ENCODE data around the gene NAP1L4.

The NAP1L4 gene

DNA sequence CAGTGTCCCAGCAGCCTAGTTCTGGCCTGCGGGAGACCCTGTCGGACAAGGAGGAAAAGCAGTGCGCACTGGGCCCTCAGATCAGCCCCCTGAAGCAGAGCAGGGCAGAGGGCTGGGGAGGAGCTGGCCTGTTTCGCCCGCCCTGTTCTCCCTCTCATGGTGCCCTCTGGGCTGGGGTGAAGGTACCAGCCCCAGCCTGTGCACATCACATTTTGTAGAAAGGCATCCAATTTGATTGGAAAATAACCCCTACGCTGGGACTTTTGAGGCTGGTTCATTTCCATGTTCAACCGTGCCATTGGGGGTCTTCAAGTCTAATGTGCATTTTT, 832 bp upstream of the NAP1L4 start:
- no peak for DNase-seq

DNA sequence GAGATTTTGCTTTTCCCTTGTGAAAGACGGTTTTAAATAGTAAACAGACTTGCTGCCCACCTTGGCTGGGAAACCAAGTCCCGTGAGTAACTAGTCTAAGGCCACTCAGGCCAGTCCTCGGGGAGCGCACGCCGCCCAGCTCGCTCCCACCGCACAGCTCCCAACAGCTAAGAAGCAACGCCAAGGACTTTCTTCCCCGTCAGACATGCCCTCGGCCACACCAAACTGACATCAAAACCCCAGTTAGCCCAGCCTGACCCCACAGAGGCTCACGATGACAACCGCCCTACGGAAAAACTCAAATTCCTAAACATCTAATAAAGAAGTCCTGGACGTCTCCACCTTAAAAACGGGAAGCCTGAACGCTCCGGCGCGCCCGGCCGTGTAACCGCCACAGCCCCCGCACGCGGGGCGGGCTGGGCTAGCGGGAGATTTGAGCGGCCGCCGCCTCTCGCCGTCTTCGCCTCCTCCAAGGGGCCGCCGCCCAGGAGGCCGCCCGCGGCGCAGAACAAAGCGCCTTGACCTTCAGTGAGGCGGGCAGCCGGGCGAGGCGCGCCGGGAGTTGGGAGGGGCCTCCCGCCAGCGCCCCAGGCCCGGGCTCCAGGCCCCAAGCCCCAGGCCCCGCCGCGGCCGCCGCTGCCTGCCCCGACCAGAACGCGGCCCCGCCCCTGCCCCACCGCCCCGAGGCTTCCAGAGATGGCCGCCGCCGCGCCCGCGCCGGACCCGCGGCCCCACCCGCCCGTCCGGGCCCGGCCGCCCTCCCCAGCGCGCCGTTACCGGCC, 486 bp downstream of the NAP1L4 start:
- no peak for DNase-seq

DNA sequence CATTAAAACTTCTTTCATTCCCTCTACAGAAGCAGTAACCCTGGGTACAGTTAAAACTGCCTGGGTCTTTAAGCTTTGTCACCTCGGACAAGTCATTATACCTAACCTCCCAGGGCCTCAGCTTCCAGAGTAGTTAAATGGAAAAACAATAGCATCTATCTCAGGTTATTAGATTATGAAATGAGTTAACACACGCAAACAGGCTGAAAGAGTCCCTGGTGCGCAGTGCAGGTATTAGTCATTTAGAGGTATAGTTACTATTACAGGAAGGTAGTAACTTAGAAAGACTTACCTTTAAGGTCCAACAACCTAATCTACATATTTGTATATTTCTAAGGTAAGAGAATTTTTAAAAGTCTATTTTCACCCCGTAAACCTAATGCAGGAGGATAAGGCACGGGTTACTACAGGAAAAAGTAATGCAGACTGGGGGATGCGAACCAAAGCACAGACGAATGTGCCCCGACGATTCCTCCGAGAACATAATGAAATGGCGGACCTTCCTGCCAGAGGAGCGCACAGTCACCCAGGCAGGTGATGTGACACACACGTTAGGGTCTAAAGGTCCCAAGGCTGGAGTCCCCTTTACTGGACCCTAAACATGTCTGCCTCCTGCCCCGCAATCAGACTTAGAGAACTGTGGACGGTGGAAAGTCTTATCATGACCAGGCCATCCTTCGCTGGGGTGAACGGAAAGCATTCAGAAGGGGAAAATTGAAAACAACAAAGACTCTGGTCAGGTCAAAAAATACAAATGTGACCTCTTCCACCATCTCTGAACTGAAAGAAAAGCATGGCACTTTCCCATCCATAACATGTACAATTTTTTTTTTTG, 1.3 kb downstream of the NAP1L4 start:
- peak; percentile 24 to 42 for DNase-seq

DNA sequence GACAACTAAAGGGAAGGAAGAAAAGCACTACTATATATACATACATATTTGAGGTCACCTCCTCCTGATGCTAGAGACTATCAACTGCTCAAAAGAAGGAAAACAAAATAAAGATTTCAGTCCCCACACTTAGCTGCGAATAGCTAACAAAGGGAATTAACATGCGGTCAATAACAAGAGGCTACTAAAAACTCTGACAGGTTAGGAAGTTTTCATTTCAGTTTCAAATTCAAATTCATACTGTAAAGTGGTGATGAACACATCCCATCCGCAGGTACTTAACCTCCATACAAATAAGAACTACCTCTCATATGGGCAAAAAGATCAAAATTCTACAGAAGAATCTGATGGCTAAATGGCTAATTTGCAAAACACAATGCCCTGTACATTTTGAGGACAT, 2.6 kb downstream of the NAP1L4 start:
- DNase-seq = peak in 1 of 2 donors; percentile 36

DNA sequence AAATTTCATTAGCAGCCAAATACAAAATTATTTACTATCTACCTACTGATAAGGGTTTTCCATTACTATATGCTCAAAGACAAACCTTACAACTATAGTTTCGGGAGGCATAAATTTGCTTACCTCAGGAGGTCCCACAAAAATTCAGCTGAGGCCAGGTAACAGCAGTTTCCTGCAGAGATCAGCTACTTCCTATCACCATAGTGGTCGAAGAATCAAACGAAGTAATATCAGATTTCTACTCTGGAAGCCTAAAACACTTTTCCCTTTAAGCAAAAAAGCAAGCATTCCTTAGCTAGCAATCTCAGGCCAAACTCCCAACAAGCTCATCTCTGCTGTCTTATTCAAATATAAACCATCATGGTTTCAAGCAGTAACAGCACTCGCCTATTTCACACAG, 3.1 kb downstream of the NAP1L4 start:
- peak in 1 of 2 donors; percentile 24 for DNase-seq

DNA sequence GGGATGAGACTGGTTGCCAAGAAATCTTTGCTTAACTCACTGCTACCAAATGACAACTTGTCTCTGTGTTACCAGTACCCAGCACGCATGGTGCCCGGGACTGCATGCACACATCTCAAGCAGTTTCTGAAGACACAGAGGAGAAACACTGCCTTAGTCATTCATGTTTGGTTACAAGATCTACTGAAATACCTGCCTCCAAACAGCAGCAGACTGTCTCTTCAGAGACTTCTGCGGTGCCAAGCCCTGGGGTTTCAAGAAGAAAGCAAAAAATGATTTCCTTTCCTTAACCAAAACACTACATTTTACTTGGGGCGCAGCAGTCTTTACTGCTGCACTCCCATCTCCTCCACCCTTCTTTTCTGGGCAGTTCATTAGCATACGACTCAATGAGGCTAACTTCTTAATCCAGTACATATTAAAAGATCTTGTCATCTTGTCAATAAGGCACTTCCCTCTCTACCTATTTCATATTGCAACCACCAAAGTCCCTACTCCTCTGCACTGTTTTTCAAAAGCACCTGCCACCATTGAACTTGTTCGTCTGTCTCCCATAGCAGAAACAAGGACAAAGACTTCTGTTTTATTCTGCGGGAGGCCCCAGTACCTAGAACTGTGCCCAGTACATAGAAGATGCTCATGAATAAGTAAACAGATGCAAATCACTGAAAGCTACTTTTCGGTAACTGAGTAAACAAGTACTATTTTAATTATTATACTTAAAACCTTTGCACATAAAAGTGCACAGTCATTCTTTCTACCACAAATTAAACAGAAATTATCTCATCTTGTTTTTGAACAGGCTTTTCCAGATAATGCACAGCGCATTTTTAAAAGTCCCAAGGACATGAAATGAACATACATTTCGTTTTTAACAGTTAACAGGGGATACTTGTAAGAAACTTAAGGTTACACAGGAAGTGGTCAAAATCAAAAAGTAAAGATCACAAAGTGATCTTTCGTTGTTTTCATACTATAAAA, 4.0 kb downstream of the NAP1L4 start:
- DNase-seq = peak; percentile 31 to 69

DNA sequence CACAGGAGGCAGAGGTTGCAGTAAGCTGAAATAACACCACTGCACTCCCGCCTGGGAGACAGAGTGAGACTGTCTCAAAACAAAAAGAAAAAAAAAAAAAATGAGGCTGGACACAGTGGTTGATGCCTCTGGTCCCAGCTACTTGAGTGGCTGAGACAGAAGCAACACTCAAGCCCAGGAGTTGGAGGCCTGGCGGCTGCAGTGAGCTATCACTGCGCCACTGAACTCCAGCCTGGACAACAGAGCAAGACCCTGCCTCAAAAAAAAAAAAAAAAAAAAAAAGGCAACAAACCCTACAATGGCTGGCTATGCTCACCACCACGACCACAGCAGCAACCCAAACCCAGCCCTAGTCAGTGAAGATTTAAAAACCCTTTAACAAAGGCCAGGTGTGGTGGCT, 8.2 kb downstream of the NAP1L4 start:
- DNase-seq = no peak

DNA sequence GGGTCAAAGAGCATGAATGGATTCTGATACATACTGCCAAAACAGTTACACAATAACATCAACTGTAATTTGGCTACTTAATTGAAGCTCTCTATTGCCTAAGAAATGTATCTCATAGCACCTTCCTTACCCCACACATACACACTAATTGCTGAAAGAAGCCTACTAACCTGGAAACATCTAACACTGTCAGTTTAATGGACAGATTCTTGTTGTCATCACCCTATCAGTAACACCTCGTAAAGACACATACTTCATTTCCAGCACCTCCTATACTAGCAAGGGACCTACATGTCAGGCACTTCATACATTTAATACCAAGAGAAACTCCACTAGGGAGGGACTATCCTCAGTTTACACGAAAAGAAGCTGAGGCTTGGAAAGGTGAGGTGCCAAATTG, 9.9 kb downstream of the NAP1L4 start:
- DNase-seq = no peak

DNA sequence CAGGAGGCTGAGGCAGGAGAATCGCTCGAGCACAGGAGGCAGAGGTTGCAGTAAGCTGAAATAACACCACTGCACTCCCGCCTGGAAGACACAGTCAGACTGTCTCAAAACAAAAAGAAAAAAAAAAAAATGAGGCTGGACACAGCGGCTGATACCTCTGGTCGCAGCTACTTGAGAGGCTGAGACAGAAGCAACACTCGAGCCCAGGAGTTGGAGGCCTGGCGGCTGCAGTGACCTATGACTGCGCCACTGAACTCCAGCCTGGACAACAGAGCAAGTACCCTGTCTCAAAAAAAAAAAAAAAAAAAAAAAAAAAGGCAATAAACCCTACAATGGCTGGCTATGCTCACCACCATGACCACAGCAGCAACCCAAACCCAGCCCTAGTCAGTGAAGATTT, 11.0 kb downstream of the NAP1L4 start:
- no peak for DNase-seq

DNA sequence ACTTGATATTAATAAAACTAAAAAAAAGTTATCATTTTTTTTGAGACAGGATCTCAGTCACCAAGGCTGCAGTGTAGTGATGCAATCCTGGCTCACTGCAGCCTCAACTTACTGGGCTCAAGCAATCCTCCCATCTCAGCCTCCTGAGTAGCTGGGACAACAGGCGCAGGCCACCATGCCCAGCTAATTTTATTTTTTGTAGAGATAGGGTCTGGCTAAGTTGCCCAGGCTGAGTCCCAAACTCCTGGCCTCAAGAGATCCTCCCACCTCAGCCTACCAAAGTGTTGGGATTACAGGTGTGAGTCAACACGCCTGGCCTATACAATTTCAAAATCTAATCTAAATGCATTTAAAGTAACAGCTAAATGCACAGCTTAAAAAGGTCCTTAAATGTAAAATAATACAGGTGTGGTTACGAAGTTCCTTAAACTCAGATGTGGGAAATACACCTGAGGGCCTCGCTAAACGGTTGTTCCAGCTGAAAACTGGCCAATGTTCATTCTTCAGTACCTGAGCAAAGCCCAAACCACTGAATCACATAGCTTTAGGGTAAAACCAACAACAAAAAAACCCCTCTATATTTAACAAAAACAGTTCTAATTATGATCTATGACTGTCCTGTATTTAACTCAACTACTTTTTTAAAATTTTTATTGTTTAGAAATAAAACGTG, 11.8 kb downstream of the NAP1L4 start:
- no peak for DNase-seq

DNA sequence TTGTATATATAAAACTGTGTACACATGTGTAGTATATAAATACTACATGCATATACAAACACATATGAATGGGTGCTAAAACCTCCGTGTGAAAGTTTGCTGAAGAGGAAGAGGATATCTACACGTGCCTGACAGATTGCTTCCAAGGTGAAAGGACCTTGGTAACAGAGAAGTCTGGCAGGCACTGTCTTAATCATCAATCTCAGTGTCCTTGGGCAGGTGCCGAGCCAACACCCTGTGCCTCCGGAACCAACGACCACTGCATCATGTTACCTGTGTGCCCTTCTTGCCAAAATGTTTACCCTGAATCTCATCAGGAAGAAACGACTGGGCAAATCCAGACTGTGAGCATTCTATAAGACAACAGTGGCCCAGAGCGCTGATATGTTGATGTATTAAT, 15.0 kb downstream of the NAP1L4 start:
- DNase-seq = no peak

DNA sequence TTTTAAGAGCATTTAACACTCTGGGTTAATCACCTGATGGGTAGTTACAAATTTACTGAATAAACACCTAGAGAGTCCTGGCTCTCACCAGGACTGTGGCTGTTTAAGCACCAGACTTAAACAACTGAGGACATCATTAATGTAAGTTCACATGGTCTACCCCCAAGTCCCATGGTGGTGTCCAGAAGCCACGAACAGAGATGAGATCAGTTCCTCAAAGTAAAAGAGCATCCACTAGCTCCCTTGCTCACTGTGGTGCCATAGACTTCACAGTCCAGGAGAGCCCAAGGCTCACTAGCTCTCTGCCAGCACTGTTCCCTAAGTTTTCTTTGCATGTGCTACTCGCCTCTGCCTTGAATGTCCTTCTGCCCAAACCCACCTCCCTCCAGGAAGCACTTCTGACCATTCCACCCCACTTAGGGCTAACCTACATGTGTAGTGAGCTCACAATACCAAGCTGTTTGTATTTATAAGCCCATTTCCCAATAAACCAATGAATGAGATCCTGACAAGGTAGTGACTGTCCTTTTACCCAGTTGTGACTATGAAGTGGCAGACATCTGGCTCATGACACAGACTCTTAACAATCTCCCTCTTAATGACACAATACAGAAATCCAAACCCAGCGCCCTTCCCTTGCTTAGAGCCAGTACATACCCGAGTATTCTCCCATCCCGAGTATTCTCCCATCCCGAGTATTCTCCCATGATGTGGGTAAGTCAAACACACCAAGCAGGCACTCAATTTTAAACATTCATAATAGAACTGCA, 15.7 kb downstream of the NAP1L4 start:
- no peak for DNase-seq

DNA sequence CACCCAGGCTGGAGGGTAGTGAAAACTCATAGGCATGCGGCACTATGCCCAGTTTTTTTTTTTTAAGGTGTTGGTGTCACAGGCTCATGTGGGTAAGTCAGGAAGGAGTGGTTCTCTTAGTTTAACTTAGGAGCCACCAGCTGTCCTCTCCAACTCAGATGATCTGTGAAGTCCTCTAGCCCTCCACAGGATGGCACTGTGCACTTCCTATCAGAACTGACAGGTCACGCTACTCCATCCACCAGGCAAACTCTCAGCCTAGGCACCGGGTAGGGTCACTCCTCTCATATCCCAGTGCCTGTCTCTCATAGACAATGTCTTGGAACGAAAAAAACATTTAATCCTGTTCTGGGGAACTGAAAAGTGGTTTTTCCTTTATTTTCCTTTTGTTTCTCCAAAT, 16.5 kb downstream of the NAP1L4 start:
- DNase-seq = peak; percentile 58 to 59

DNA sequence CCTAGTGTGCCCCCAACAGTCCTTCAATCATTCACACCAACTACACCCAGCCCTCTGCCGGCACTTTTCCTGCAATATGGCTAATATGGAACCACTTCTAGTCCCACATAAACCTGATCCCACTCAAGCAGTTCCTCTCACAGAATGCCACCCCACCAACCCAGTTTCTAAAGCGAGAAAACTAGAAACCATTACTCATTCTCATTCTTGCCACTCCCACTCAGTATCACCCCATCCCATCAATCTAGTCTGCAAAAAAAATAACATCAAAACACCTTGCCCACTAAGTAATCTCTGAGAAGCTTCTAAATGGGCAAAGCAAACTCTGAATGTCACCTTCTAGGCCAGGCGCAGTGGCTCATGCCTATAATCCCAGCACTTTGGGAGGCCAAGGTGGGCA, 17.9 kb downstream of the NAP1L4 start:
- no peak for DNase-seq

DNA sequence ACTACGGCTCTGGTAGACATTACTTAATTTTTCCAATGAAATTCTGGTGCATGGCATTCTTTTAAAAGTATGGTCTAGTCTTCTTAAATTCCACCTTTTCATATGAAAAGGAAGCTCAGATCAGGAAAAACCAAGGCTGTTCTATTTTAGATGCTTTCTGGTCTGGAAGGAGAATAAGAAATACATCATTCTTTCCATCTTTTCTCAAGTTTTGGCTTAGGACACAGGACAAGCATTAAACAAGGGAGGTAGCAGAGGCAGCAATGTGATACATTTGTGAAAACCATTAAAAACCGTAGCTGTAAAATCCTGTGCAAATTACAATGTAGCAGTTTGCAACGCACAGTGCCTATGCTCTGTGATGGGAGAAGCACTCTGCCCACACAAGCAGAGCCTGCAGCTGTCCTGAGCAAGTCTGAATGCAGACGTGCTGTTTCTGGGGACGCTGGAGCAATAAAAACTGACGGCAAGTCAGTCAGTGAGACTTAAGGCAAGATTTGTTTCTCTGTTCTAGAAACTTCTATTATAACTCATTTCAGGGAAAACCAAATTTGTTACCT, 23.7 kb downstream of the NAP1L4 start:
- no peak for DNase-seq

DNA sequence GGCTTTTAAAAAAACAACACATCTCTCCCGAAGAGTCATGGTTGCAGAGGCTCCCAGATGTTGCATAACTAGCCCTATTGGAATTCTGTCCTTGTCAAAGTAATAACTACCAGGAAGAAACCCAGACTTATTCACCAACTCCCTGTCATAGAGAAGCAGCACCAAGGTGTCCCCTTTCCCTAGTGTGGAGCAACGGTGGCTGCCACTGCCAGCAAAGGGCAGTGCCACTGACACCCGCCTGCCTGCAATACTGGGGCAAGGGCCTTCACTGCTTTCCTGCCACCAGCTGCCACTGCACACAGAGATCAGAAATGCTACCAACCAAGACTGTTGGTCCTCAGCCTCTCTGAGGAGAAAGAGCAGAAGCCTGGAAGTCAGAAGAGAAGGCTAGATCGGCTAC, 27.3 kb downstream of the NAP1L4 start:
- DNase-seq = no peak

DNA sequence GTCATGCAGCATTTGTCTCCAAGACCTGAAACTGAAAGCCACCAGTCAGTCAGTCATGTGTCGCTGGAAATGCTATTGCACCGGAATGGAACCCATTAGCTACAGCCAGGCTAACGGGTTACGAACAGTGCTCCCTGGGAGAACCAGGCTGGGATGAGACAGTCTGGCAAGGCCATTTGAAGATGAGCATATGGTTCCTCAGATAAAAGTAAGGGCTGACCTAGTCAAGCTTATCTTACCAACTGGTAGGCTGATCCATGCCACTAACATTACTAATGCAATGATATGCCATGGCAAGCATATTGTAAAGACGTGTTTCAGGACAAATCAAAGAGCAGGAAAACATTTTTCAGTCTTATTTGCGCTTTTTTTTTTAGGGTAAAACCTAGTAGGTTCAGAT, 28.4 kb downstream of the NAP1L4 start:
- no peak for DNase-seq

DNA sequence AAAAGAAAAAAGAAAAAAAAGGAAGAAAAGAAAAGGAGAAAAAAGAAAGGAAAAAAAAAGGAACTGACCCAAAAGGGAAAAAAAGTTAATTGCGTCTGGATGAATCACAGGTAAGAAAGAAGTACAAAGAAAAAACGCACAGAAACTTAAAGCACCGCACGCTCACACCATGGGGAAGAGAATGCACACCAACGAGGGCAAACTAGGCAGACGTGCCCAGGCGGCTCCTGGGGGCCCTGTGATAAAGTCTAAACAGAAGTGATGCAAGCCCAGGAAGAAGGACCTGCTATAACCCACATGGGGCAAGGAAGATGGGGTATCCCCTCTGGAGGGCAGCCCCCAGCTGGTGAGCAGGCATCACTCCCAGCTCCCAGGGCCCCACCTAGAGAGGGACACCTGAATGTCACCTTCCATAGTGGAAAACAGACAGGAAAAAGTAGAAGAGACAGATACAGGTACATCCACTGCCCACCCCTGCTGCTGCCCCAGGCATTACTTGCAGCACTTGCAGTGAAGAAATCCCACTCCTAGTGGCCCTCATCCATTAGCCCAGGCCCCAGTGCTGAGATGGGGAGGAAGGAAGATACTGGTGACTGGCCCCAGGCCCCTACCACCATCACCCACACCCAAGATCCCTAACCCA, 28.9 kb downstream of the NAP1L4 start:
- DNase-seq = no peak

DNA sequence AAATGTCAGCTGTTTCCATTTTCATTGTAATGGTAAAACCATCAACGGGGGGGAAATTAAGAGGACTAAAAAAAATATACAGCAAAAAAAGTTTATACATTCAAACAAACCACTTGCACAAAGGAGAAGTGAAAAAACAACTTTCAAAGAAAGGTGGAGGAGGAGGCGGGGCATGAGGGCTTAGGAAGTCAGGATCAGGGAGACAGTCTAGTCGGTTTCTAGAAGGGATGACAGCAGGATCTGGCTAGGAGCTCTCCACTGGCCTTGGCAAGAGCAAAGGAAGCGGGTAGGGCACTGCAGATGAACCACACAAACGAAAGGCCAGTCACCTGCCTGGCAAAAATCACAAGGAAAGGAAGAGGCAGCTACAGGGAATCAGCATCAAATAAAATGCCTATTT, 31.0 kb downstream of the NAP1L4 start:
- DNase-seq = no peak

DNA sequence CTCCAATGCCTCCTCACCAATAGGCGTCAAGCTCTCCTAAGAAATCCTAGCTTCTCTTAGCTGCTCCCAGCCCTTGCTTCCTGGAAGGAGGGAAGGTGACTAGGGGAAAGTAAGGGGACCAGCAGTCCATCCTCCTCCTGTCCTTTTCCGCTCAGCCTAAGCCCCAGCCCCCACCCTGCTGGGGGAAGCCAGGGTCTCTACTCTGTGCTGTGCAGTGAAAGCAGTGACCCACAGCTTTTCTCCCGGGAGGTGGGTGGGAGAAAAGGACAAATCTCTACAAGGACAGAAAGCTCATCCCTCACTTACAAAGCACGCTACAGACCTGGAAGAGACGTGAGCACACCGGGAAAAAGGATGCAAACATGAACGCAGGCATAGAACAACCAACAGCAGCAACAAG, 32.0 kb downstream of the NAP1L4 start:
- no peak for DNase-seq

DNA sequence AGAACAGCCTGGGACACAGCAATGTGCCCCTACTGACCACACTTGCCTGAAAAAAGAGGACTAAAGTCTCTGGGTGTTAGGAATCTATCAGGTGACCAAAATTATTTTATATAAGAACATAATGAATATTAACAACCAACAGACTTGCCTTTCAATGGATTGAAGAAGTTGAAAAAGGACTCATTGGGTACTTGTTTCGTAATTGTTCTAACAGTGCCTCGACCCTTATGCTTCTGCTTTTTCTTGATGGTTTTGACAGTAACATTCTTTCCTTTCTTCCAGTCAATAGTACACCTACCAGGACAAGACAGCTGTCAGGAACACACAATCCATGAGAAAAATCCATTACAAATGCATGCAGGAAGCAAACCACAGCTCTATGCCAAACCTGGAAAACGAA, 33.9 kb downstream of the NAP1L4 start:
- DNase-seq = no peak

Data from CD4-positive, alpha-beta T cell treated with Interleukin-4 for 1 hour (primary cell).